ENCODE measurements around the gene RBM38.
"Not testable (repeated sequence)": the region's sequence is repeated elsewhere in the genome, so short reads cannot be mapped to it uniquely, and the experiment has no call there.

RBM38 gene

DNA sequence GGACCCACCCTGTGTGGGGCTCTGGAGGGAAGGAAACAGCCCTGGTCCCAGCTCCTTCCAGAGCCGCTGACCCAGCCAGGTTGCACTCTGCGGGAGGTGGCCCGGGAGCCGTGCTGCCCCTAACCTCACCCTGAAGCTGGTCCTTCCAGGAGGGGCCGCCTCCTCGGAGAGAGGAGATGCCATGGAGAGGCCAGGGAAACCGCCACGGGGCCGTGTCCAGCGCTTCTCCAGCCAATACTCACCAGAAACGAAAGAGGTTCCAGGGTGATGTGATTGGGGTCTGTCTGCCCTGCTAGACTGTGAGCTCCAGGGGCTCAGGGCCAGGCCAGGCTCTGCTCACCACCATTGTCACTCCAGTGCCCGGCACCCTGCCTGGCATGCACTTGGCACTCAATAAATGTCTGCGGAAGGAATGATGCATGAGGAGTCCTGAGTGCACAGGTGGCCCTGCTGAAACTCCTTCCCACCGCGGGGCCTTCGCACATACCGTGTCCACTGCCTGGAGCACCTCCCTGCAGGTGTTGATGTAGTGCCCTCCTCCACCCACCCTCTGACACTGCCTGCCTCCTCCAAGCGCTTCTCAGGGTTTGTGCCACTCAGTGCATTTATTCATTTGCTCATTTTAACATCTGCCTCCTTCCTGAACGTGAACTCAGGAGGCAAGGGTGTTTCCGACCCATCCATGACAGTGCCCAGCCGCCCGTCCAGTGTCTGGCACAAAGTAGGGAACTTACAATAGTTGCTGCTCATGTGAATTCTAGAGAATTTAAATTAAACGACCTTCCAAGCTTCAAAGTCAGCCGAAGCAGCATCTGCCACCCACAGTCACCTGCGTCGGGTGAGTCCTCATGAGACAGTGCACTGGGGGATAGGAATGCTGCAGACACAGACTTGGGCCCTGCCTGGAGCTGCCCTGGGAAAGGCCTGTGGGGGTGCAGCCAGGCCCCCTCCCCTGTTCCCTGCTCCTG is 30.3 kb downstream of the RBM38 start:
- no peak for DNase-seq

- no peak for DNase-seq
Measured at GRCh38 chr20:57422254-57422653, 31.1 kb downstream of the RBM38 start.

DNA sequence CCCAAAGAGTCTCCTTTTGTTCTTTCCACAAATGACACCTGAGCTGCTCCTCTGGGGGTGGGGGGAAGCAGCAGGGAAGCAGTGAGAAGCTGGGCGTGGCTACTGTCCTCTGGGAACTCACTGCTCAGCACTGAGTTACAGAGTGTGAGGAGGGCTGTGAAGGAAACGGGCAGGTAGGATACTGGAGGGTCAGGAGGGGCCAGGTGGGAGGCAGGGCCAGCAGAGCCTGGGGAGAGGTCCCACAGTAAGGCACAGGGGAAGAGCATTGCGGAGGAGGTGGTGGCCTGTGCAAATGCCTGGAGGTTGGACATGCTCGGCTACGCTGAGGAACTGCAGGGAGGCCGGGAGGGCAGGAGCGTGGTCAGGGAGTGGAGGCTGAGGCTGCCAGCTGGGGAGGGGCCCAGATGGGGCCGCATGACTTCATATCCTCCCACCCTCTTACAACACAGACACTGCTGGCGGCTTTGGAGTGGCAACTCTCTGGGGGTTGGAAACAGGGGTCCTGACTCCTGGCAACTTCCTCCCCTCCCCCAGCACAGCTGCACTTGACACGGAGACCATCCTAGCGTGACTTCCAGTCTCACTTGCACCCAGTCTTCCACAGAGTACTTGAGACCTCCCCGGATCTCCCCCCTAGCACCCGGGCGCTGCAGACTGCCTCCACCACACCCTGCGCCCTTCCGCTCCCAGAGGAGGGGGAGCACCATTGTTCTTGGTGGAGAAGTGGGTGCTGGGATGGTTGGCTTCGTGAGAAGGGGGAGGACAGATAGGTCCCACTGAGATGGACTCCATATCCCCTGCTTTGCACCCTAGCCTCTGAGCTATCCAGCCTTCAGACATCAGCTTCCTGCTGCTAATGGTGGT is 34.2 kb downstream of the RBM38 start:
- DNase-seq, result no peak

- no peak for DNase-seq
Measured at GRCh38 chr20:57426271-57426689, 35.1 kb downstream of the RBM38 start.

DNA sequence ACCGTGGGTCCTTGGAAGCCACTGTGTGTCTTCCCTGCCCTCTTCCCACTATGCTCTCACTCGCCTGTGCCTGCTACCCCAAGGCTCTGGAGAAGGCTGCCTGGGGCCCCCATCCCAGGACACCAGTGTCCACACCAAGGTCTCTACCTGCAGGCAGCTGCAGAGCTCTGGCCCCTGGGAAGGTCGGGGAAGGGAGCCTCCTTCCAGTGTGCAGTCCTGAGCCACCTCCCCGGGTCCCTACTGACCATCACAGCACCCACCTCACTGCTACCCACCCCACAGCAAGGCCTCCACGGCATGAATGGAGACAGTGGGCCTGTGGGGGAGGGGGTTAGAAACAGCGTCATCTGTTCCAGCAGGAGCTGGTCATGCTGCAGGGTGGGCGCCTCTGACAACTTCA is 35.6 kb downstream of the RBM38 start:
- no peak for DNase-seq

DNA sequence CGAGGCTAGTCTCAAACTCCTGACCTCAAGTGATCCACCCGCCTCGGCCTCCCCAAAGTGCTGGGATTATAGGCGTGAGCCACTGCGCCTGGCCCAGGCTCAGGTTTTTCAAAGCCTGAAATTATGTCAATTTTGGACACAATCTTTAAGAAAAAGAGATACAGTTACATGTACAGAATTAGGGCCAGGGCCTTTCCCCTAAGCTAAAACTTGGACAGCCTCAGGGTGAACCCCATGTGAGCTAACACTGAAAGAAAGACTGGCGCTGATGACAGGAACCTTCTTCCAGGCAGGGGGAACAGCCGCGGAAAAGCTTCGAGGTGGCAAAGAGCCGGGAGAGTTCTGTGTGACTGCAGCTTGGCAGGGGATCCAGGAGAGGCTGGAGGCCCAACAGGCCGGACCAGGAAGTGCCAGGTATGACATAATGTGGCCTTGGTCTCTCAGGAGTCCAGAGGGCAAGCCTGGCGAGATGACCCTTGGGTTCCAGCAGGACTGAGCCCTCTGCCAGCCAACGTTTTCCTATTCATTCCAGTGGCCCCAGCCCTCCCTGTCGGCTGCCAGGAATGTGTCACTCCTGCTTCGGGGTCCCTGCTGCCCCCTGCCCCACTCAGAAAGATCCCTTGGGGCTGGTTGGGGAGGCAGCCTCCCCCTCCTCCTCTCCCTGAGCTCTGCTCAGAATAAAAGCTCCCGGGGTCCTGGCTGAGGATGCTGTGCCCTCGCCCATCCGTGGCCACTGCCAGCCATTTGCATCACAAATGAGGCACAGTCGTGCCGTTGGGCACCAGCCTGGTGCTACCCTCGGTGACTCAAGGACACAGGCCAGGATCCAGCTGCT is 37.3 kb downstream of the RBM38 start:
- no peak for DNase-seq

- no peak for DNase-seq
Measured at GRCh38 chr20:57429159-57429496, 37.9 kb downstream of the RBM38 start.

DNA sequence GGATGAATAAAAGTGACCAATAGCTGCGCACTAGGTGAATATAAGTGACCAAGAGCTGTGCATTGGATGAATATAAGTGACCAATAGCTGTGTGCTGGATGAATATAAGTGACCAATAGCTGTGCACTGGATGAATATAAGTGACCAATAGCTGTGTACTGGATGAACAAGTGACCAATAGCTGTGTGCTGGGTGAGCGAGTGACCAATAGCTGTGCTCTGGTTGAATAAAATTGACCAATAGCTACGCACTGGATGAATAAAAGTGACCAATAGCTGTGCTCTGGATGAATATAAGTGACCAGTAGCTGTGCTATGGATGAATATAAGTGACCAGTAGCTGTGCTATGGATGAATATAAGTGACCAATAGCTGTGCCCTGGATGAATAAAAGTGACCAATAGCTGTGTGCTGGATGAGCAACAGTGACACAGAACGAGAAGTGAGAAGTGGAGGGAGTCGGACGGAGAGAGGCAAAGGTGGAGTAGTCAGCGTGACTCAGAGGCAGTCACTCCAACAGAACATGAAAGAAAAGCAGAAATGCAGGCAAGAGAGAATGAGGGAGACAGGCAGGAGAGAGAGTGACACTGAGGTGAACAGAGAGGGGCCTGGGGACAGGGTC is 38.5 kb downstream of the RBM38 start:
- DNase-seq, result no peak

DNA sequence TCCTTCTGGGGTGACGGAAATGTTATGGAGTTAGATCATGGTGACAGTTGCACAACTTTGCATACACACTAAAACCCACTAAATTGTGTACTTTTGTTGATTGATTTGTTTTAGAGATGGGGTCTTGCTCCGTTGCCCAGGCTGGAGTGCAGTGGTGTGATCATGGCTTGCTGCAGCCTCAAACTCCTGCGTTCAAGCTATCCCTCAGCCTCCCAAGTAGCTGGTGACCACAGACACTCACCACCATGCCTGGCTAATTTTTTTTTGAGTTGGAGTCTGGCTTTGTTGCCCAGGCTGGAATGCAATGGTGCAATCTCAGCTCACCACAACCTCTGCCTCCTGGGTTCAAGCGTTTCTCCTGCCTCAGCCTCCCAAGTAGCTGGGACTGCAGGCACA is 39.0 kb downstream of the RBM38 start:
- DNase-seq, result not testable (repeated sequence)

DNA sequence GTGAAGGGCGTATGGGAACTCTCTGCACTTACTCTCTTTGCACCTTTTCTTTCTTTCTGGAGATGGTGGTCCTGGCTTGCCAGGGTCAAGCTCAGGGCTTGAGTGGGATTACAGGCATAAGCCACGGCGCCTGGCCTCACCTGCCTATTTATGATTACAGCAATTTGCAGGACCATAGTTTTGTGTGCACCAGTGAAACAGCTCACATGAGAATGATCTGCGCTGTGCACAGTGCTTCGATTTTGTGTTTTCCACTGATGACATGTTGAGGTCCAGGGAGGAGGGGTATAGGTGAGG is 40.3 kb downstream of the RBM38 start:
- no peak for DNase-seq

GRCh38 chr20:57432480-57432861 is 41.3 kb downstream of the RBM38 start:
- DNase-seq, result no peak

GRCh38 chr20:57432862-57433491 is 41.8 kb downstream of the RBM38 start:
- DNase-seq, result no peak

DNA sequence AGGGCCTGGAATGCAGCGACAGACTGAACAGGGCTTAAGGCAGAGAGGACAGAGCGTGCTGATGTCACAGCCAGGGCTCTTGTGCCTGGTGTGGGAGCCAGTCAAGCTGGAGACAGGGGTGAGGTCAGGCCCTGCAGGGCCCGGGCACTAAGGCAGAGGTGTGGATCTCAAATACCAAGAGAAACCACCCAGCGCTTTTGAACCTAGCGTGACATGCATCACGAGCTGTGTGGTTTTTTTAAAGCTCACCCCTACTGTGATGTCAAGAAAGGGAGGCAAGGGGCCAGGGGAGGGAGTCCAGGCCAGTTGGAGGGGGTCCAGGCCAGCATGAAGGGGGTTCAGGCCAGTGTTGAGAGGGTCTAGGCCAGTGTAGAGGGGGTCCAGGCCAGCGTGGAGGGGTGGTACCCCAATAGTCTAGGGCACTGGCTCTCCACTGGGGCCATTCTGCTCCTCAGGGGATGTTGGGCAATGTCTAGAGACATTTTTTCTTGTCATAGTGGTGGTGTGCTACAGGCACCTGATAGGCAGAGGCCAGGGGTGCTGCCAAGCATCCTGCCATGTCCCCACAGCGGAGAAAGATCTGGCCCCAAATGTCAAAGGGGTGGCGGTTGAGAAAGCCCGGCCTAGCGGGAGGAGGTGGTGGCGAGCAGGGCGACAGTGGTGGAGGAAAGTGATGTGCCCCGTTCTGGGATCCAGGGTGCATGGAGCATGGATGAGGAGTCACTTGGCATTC is 42.6 kb downstream of the RBM38 start:
- DNase-seq, result no peak

DNA sequence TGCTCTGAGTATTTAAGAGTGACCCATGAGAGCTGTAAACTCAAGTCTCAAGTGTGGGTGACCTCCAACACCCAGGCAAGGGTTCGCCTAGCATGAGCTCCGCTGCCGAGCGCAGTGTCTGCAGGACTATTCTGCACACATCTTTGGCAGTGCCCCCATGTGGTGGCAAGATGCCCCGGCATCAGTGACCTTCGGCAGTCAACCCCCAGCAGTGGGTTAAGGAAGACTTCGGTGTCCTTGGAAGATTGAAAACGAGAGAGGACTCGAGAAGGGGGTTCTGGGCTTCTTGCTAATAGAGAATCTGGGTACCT is 43.1 kb downstream of the RBM38 start:
- DNase-seq, result no peak

- DNase-seq, result no peak
Measured at GRCh38 chr20:57435105-57435497, 43.9 kb downstream of the RBM38 start.

GRCh38 chr20:57435498-57436222 is 44.5 kb downstream of the RBM38 start:
- no peak for DNase-seq

GRCh38 chr20:57436223-57436545 is 45.0 kb downstream of the RBM38 start:
- no peak for DNase-seq

DNA sequence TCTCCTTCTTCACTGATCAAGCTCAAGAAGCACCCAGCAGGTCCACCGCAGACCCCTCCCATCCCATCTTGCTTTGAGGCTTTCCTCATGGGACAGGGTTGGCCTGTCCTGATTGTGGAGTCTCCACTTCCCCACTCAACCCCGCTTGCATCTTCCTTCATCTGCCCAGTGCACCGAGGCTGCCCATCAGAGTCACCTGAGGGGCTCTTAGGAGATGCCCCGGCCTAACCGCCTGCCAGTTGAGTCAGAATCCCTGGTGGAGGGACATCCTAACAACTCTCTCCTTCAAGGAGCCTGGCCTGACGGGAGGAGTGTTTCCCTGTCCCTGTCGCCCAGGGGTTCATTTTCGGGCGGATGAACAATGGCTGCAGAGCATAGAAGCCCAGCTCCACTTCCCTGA is 46.1 kb downstream of the RBM38 start:
- DNase-seq, result no peak

DNA sequence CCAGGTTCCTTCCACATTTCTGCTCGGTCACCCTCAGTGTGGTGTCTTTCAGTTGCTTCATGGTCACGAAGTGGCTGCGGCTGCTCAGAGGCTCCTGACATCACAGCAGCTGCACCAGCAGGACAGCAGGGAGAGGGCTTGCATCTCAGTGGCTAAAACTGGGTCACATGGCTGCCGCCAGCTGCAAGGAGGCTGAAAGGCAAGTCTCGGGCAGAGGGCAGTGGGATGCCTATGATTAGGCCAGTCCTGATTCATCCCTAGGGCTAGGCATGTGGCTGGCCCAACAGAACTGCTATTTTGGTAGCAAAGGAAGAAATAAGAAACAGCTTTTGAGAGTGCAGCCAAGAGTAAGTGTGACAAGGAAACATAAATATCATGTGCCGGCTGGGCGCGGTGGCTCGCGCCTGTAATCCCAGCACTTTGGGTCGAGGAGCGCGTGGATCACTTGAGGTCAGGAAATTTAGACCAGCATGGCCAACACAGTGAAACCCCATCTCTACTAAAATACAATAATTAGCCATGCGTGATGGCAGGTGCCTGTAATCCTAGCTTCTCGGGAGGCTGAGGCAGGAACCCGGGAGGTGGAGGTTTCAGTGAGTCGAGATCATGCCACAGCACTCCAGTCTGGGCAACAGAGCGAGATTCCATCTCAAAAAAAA is 46.6 kb downstream of the RBM38 start:
- no peak for DNase-seq

DNA sequence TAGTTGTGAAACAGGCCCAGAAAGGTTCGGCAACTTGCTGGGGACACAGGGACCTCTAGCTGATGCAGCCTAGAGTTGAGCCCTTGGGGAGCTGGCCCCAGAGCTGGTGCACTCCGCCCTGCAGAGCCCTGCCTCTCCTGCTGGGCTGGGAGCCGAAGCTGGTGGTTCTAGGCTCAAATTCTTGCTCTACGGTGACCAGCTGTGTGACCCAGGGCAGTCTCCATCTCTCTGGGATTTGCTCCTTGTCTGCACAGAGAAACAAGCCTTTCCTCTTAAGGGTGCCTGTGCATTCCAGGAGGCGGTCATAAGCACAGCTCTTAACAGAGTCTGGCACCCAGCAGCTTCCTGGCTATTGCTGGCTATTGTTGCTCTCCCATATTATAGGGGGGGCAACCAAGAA is 47.4 kb downstream of the RBM38 start:
- DNase-seq, result no peak

- DNase-seq, result no peak
Measured at GRCh38 chr20:57439432-57439831, 48.2 kb downstream of the RBM38 start.

Measured in GOT3 (cell line).